PC-9 (cell line): ENCODE measurements around the gene HAGHL. TPM values are rescaled to one million over a fixed set of nuclear protein-coding genes. Genes with fewer than 3 reads are reported as not detected.

Experiments used
- BruUV-seq: library from RNA; stranded (reverse); fragments of 400-500 nt; replicated peaks from 2 replicates; lab custom pipeline; 2021; lab: Mats Ljungman, UMichigan
- CTCF ChIA-PET: fragments of 300-600 bp; sonication (Branson Sonifier 250); formaldehyde crosslinking; loops from one replicate; lab custom pipeline; 2022; ENCODE audit warnings: antibody characterized with exemption; lab: Charles Lee
- POLR2A ChIA-PET: fragments of 300-600 bp; sonication (Branson Sonifier 250); formaldehyde crosslinking; loops from one replicate; lab custom pipeline; 2022; ENCODE audit warnings: antibody characterized with exemption; ENCODE audit not compliant: unreplicated experiment; lab: Charles Lee
- DNase-seq, 2 experiments: peaks; one replicate each; pipeline versions ENCODE4 v3.0.0 to v3.0.0-alpha.2; 2015 to 2022; ENCODE audit warnings: mixed read lengths in 1 of 2
- H2AFZ ChIP-seq: fragments of 200-600 bp; sonication (generic); 2 replicates; pipeline ENCODE4 v1.8.1; 2017; ENCODE audit warnings: antibody characterized with exemption
- H3F3A ChIP-seq: fragments of 200-600 bp; sonication (generic); 2 replicates; pipeline ENCODE4 v1.8.1; 2017; ENCODE audit warnings: antibody characterized with exemption, mild to moderate bottlenecking, low read depth; ENCODE audit not compliant: insufficient read depth
- H3K27ac ChIP-seq: fragments of 200-600 bp; sonication (generic); 2 replicates; pipeline ENCODE4 v1.6.1; 2016; ENCODE audit warnings: mixed run types
- H3K27me3 ChIP-seq: fragments of 200-600 bp; sonication (generic); 2 replicates; pipeline ENCODE4 v1.6.1; 2016; ENCODE audit warnings: low read depth, mixed run types; ENCODE audit not compliant: insufficient read depth
- H3K36me3 ChIP-seq: fragments of 200-600 bp; sonication (generic); 2 replicates; pipeline ENCODE4 v1.6.1; 2016; ENCODE audit warnings: low read depth, mixed run types
- H3K4me1 ChIP-seq: fragments of 200-600 bp; sonication (generic); replicated peaks from 2 replicates; pipeline ENCODE4 v1.6.1; 2016; ENCODE audit warnings: mixed run types; ENCODE audit not compliant: insufficient read depth
- H3K4me2 ChIP-seq: fragments of 200-600 bp; sonication (generic); 2 replicates; pipeline ENCODE4 v1.6.1; 2017; ENCODE audit warnings: mixed run types
- H3K4me3 ChIP-seq: fragments of 200-600 bp; sonication (generic); 2 replicates; pipeline ENCODE4 v1.6.1; 2016; ENCODE audit warnings: mixed run types
- H3K79me2 ChIP-seq: fragments of 200-600 bp; sonication (generic); 2 replicates; pipeline ENCODE4 v1.6.1; 2017; ENCODE audit warnings: low read depth, mixed run types
- H3K9me2 ChIP-seq: fragments of 200-600 bp; sonication (generic); 2 replicates; pipeline ENCODE4 v1.8.1; 2017; ENCODE audit warnings: mild to moderate bottlenecking; ENCODE audit not compliant: insufficient read depth
- H3K9me3 ChIP-seq: fragments of 200-600 bp; sonication (generic); 2 replicates; pipeline ENCODE4 v1.8.1; 2016; ENCODE audit warnings: low read depth; ENCODE audit not compliant: insufficient read depth
- H4K20me1 ChIP-seq: fragments of 200-600 bp; sonication (generic); 2 replicates; pipeline ENCODE4 v1.8.1; 2017; ENCODE audit not compliant: insufficient read depth
- EZH2 ChIP-seq: fragments of 200-600 bp; sonication (generic); IDR thresholded peaks from 2 replicates; pipeline ENCODE4 v1.8.0; 2017; ENCODE audit warnings: antibody characterized with exemption, low read depth
- intact Hi-C: fragments of 100-400 bp; cut with micrococcal nuclease; formaldehyde crosslinking; loops from one replicate; pipeline ENCODE4 v1.10.0; 2022; ENCODE audit not compliant: unreplicated experiment
- total RNA-seq: library from RNA; stranded (reverse); gene quantifications from 2 replicates; pipeline ENCODE4 v1.2.3, GENCODE V29; 2021
- TF ChIP-seq, protein P1 (sequence below): fragments of 200-600 bp; sonication (generic); conservative IDR thresholded peaks from 2 replicates; pipeline ENCODE4 v1.6.1; 2017; ENCODE audit warnings: mixed run types, antibody characterized with exemption, mild to moderate bottlenecking, moderate library complexity

HAGHL gene
- total RNA-seq, 1 experiment from 2014 or later, result 31.0 TPM

DNA sequence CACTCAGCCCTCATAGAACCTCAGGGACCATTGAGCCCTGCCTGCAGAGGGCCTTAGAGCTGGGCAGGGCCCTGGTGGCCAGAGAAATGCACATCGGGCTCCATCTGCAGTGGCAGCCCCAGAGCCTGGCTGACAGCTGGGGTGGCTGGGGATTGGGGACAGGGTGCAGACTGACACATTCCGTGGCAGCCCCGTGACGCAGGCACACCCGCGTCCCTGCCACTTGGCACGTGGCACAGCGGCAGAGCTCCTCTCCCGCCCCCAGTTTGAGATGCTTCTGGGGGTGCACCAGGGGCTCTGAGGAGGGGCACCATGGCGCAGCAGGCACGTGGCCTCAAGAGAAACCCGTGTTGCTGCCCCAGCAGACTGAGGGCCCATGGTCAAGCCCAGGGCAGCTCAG is 23.5 kb upstream of the HAGHL start:
- peaks cover 6% of the 10 kb centered on the region; the same call in 1 of the 2 replicates for H3F3A ChIP-seq
- H3K9me3 ChIP-seq, result no peaks in the 10 kb centered on the region
- peaks cover 64% of the 10 kb centered on the region for H3K27me3 ChIP-seq
- no peak overlapping the region for H2AFZ ChIP-seq
- H3K4me1 ChIP-seq, result no peaks in the 10 kb centered on the region; the same call in 1 of the 2 replicates
- no TSS peak for BruUV-seq
- TF ChIP-seq EZH2, result no peak
- H3K9me2 ChIP-seq, result no peaks in the 10 kb centered on the region
- ChIA-PET CTCF (no interaction called here), POLR2A (no interaction called here)
- no peak overlapping the region for H3K4me3 ChIP-seq
- intact Hi-C loops, result no loop called here
- no peaks in the 10 kb centered on the region for H3K79me2 ChIP-seq
- H3K4me2 ChIP-seq, result no peak overlapping the region
- no peak for DNase-seq
- no peaks in the 10 kb centered on the region for H3K36me3 ChIP-seq
- no peak overlapping the region for H3K27ac ChIP-seq
- H4K20me1 ChIP-seq, result 0 out of 2 replicates have a peak, but pooled peaks cover 4% of the 10 kb centered on the region

GRCh38 chr16:704047-704446 is 22.9 kb upstream of the HAGHL start:
- peaks cover 70% of the 10 kb centered on the region for H3K27me3 ChIP-seq
- H3F3A ChIP-seq, result peaks cover 6% of the 10 kb centered on the region; the same call in 1 of the 2 replicates
- DNase-seq, result no peak
- no peak overlapping the region for H3K4me3 ChIP-seq
- ChIA-PET CTCF (no interaction called here), POLR2A (no interaction called here)
- 0 out of 2 replicates have a peak, but pooled peaks cover 4% of the 10 kb centered on the region for H4K20me1 ChIP-seq
- intact Hi-C loops, result no loop called here
- no peaks in the 10 kb centered on the region for H3K9me2 ChIP-seq
- H3K9me3 ChIP-seq, result no peaks in the 10 kb centered on the region
- TF ChIP-seq, protein P1, sequence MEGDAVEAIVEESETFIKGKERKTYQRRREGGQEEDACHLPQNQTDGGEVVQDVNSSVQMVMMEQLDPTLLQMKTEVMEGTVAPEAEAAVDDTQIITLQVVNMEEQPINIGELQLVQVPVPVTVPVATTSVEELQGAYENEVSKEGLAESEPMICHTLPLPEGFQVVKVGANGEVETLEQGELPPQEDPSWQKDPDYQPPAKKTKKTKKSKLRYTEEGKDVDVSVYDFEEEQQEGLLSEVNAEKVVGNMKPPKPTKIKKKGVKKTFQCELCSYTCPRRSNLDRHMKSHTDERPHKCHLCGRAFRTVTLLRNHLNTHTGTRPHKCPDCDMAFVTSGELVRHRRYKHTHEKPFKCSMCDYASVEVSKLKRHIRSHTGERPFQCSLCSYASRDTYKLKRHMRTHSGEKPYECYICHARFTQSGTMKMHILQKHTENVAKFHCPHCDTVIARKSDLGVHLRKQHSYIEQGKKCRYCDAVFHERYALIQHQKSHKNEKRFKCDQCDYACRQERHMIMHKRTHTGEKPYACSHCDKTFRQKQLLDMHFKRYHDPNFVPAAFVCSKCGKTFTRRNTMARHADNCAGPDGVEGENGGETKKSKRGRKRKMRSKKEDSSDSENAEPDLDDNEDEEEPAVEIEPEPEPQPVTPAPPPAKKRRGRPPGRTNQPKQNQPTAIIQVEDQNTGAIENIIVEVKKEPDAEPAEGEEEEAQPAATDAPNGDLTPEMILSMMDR, result no peak
- no peak overlapping the region for H2AFZ ChIP-seq
- no peaks in the 10 kb centered on the region for H3K79me2 ChIP-seq
- no peaks in the 10 kb centered on the region; the same call in 1 of the 2 replicates for H3K4me1 ChIP-seq
- H3K4me2 ChIP-seq, result peak overlapping the region; percentile 61
- BruUV-seq, result no TSS peak
- no peak overlapping the region for H3K27ac ChIP-seq
- H3K36me3 ChIP-seq, result no peaks in the 10 kb centered on the region

- Histone ChIP-seq H3K4me2 (peak overlapping the region; percentile 61), H3K27me3 (peaks cover 76% of the 10 kb centered on the region), H3K36me3 (no peaks in the 10 kb centered on the region), H3K4me1 (no peaks in the 10 kb centered on the region; the same call in 1 of the 2 replicates), H3K27ac (no peak overlapping the region), H4K20me1 (0 out of 2 replicates have a peak, but pooled peaks cover 4% of the 10 kb centered on the region), H3K9me2 (no peaks in the 10 kb centered on the region), H2AFZ (no peak overlapping the region), H3K79me2 (no peaks in the 10 kb centered on the region), H3K4me3 (peak overlapping the region; percentile 49), H3F3A (peaks cover 6% of the 10 kb centered on the region; the same call in 1 of the 2 replicates), H3K9me3 (no peaks in the 10 kb centered on the region)
- no TSS peak for BruUV-seq
- POLR2A ChIA-PET, result no interaction called here
- TF ChIP-seq, protein P1, result no peak
- no peak for TF ChIP-seq EZH2
- intact Hi-C loops, result no loop called here
- no peak for DNase-seq
- CTCF ChIA-PET, result interaction anchor here (0.6 kb wide), 2 partner anchors 15 to 46 kb away, joined by 3 read pairs; no protein-coding TSS in a partner anchor
Measured at GRCh38 chr16:704552-705380, 22.1 kb upstream of the HAGHL start.
